H1 (cell line): ENCODE measurements around the gene TEX264. TPM values are rescaled to one million over a fixed set of nuclear protein-coding genes. Genes with fewer than 3 reads are reported as not detected.
"Not testable (repeated sequence)": the region's sequence is repeated elsewhere in the genome, so short reads cannot be mapped to it uniquely, and the experiment has no call there.

ENCODE experiments used
- CTCF ChIA-PET: fragments of 300-600 bp; sonication (Branson Sonifier 250); formaldehyde crosslinking; loops from one replicate; lab custom pipeline; 2021; ENCODE audit not compliant: partially characterized antibody; lab: Charles Lee
- POLR2A ChIA-PET: fragments of 300-600 bp; sonication (Branson Sonifier 250); formaldehyde crosslinking; loops from one replicate; lab custom pipeline; 2021; ENCODE audit warnings: inconsistent platforms; ENCODE audit not compliant: partially characterized antibody; lab: Charles Lee
- DNase-seq, 2 experiments: peaks; one replicate each; pipeline versions ENCODE4 v3.0.0 to v3.0.0-alpha.2; 2010 to 2022; ENCODE audit warnings: low spot score in 2 of 2, low read depth in 1 of 2, mixed read lengths in 1 of 2
- FAIRE-seq: peaks from 2 replicates; lab custom pipeline; 2011; peaks lifted over from hg19 to GRCh38; lab: Jason Lieb, UNC
- H2AFZ ChIP-seq: 2 replicates; pipeline ENCODE4 v1.8.1; 2012; ENCODE audit warnings: low read length, inconsistent platforms
- H2AK5ac ChIP-seq: 2 replicates; pipeline ENCODE4 v1.6.1; 2013; ENCODE audit warnings: low read depth, low read length
- H2BK120ac ChIP-seq: replicated peaks from 2 replicates; pipeline ENCODE3; 2013; ENCODE audit warnings: low read depth, low read length, inconsistent platforms
- H2BK12ac ChIP-seq: 2 replicates; pipeline ENCODE4 v1.6.1; 2013; ENCODE audit warnings: low read depth, low read length
- H2BK15ac ChIP-seq: 2 replicates; pipeline ENCODE4 v1.6.1; 2013; ENCODE audit warnings: low read length
- H2BK20ac ChIP-seq: 2 replicates; pipeline ENCODE4 v1.6.1; 2013; ENCODE audit warnings: low read length
- H2BK5ac ChIP-seq: 2 replicates; pipeline ENCODE4 v1.6.1; 2013; ENCODE audit warnings: low read depth, low read length
- H3K14ac ChIP-seq: 2 replicates; pipeline ENCODE4 v1.6.1; 2013; ENCODE audit warnings: inconsistent platforms; ENCODE audit not compliant: insufficient read length
- H3K18ac ChIP-seq: 2 replicates; pipeline ENCODE4 v1.6.1; 2013; ENCODE audit warnings: low read length; ENCODE audit errors: extremely low read depth
- H3K23ac ChIP-seq: 2 replicates; pipeline ENCODE4 v1.6.1; 2013; ENCODE audit warnings: inconsistent platforms; ENCODE audit not compliant: insufficient read length
- H3K23me2 ChIP-seq: 2 replicates; pipeline ENCODE4 v1.6.1; 2013; ENCODE audit warnings: low read depth, low read length
- H3K27ac ChIP-seq: 2 replicates; pipeline ENCODE4 v1.6.1; 2011; ENCODE audit warnings: low read depth, low read length, inconsistent platforms
- H3K27me3 ChIP-seq, 4 experiments: replicated peaks in 1 of 4; 1 replicate in 1 of 4; 2 replicates in 3 of 4; pipeline versions ENCODE4 v1.6.1 to v1.8.1; 2011 to 2013; ENCODE audit warnings: low read length in 3 of 4, mild to moderate bottlenecking in 3 of 4, inconsistent platforms in 2 of 4, mixed read lengths in 2 of 4, moderate library complexity in 1 of 4; ENCODE audit not compliant: control insufficient read depth in 3 of 4, insufficient read depth in 3 of 4; ENCODE audit errors: extremely low read depth in 1 of 4
- H3K36me3 ChIP-seq, 4 experiments: 2 replicates each; pipeline versions ENCODE4 v1.6.1 to v1.8.1; 2011 to 2013; ENCODE audit warnings: mild to moderate bottlenecking in 4 of 4, low read length in 3 of 4, moderate library complexity in 2 of 4, control low read depth in 1 of 4, inconsistent platforms in 1 of 4; ENCODE audit not compliant: insufficient read depth in 4 of 4, control insufficient read depth in 2 of 4
- H3K4ac ChIP-seq: replicated peaks from 2 replicates; pipeline ENCODE3; 2013; ENCODE audit warnings: low read length, low read depth, mixed read lengths, inconsistent platforms; ENCODE audit not compliant: insufficient read length
- H3K4me1 ChIP-seq, 4 experiments: replicated peaks in 1 of 4; 1 replicate in 1 of 4; 2 replicates in 3 of 4; pipeline versions ENCODE4 v1.6.1 to v1.8.1; 2011 to 2013; ENCODE audit warnings: low read length in 3 of 4, inconsistent platforms in 2 of 4, mixed read lengths in 1 of 4; ENCODE audit not compliant: insufficient read depth in 4 of 4, control insufficient read depth in 3 of 4
- H3K4me2 ChIP-seq, 2 experiments: 2 replicates each; pipeline versions ENCODE4 v1.6.1 to v1.8.1; 2011 to 2013; ENCODE audit warnings: low read depth in 2 of 2, low read length in 2 of 2, control low read depth in 1 of 2, inconsistent platforms in 1 of 2, mild to moderate bottlenecking in 1 of 2; ENCODE audit not compliant: insufficient read depth in 1 of 2
- H3K4me3 ChIP-seq, 4 experiments: fragments of 200-600, 300-600 bp in 1 of 4; sonication (generic), shearing (Covaris generic), sonication (Bioruptor Twin) in 1 of 4; 2 replicates each; pipeline versions ENCODE4 v1.5.1 to v1.8.1; 2011 to 2016; ENCODE audit warnings: low read length in 4 of 4, low read depth in 3 of 4, control low read depth in 2 of 4, inconsistent platforms in 2 of 4, mild to moderate bottlenecking in 2 of 4, mixed read lengths in 1 of 4, moderate library complexity in 1 of 4; ENCODE audit not compliant: insufficient read depth in 2 of 4; ENCODE audit errors: extremely low read depth in 1 of 4
- H3K56ac ChIP-seq: replicated peaks from 2 replicates; pipeline ENCODE3; 2013; ENCODE audit warnings: low read depth, mild to moderate bottlenecking, mixed read lengths, low read length, inconsistent platforms; ENCODE audit not compliant: insufficient read length
- H3K79me1 ChIP-seq: 2 replicates; pipeline ENCODE4 v1.6.1; 2013; ENCODE audit warnings: low read depth, low read length, control low read depth
- H3K79me2 ChIP-seq, 2 experiments: 2 replicates each; pipeline versions ENCODE4 v1.6.1 to v1.8.1; 2012 to 2013; ENCODE audit warnings: low read length in 2 of 2, mild to moderate bottlenecking in 2 of 2, inconsistent platforms in 1 of 2; ENCODE audit not compliant: insufficient read depth in 2 of 2, control insufficient read depth in 1 of 2
- H3K9ac ChIP-seq, 4 experiments: replicated peaks in 1 of 4; 1 replicate in 1 of 4; 2 replicates in 3 of 4; pipeline versions ENCODE4 v1.6.1 to v1.8.1; 2011 to 2013; ENCODE audit warnings: low read depth in 3 of 4, low read length in 3 of 4, control low read depth in 2 of 4, mild to moderate bottlenecking in 2 of 4, moderate library complexity in 2 of 4, inconsistent platforms in 1 of 4; ENCODE audit errors: extremely low read depth in 1 of 4
- H3K9me3 ChIP-seq, 2 experiments: 2 replicates each; pipeline versions ENCODE4 v1.6.1 to v1.8.1; 2012 to 2013; ENCODE audit warnings: mild to moderate bottlenecking in 2 of 2, moderate library complexity in 2 of 2, control low read depth in 1 of 2, inconsistent platforms in 1 of 2, low read depth in 1 of 2, low read length in 1 of 2, mixed read lengths in 1 of 2; ENCODE audit not compliant: insufficient read depth in 2 of 2
- H4K20me1 ChIP-seq, 2 experiments: replicated peaks in 1 of 2; 2 replicates each; pipeline versions ENCODE3 to v1.8.1; 2011 to 2013; ENCODE audit warnings: inconsistent platforms in 2 of 2, low read length in 2 of 2, mild to moderate bottlenecking in 1 of 2; ENCODE audit not compliant: insufficient read depth in 2 of 2, control insufficient read depth in 1 of 2
- H4K5ac ChIP-seq: 2 replicates; pipeline ENCODE4 v1.6.1; 2013; ENCODE audit warnings: low read length, low read depth, mixed read lengths, inconsistent platforms; ENCODE audit not compliant: insufficient read length
- H4K8ac ChIP-seq: 2 replicates; pipeline ENCODE4 v1.8.0; 2013; ENCODE audit warnings: mild to moderate bottlenecking, moderate library complexity, low read length, inconsistent platforms; ENCODE audit not compliant: insufficient read depth; ENCODE audit errors: extremely low read depth
- H4K91ac ChIP-seq: replicated peaks from 2 replicates; pipeline ENCODE3; 2013; ENCODE audit warnings: low read length, mixed read lengths, inconsistent platforms; ENCODE audit not compliant: insufficient read length
- FOSL1 ChIP-seq: IDR thresholded peaks from 2 replicates; pipeline ENCODE4 v1.6.1; 2011; ENCODE audit warnings: mild to moderate bottlenecking, low read depth, low read length, moderate library complexity; ENCODE audit not compliant: insufficient read depth
- WGBS, 2 experiments: shearing (Covaris generic) in 1 of 2; methylation state at CpG; one replicate each; pipeline versions ENCODE4 v1.1.6 to v1.1.7; 2013 to 2015; ENCODE audit warnings: low lambda C conversion rate in 2 of 2, mixed read lengths in 2 of 2, inconsistent platforms in 1 of 2, low coverage in 1 of 2, missing lambda C conversion rate in 1 of 2; ENCODE audit not compliant: insufficient replicate concordance in 2 of 2, insufficient coverage in 1 of 2, insufficient read length in 1 of 2; ENCODE audit errors: extremely low coverage in 1 of 2, missing lambda C conversion rate in 1 of 2; 5-methylcytosine and 5-hydroxymethylcytosine counted together
- polyA plus RNA-seq, 7 experiments: library from polyadenylated mRNA; depleted of rRNA in 3 of 7; stranded (reverse) in 5 of 7; unstranded in 2 of 7; fragments of >200 nt in 5 of 7; fragments of 200-250 nt in 2 of 7; gene quantifications; 1 replicate in 5 of 7; 2 replicates in 1 of 7; 4 replicates in 1 of 7; pipeline versions ENCODE4 v1.2.1 to v1.2.3, GENCODE V29; 2011 to 2013; ENCODE audit warnings: missing spikeins in 2 of 7, mixed read lengths in 2 of 7
- total RNA-seq: library from RNA; stranded (reverse); fragmentation: NEBNext Ultra II Directional; extraction: Animal tissue kit (Norgen Biotek cat#: 25700); gene quantifications from 2 replicates; pipeline ENCODE4 v1.2.1, GENCODE V29; 2021

TEX264 gene
- total and polyA plus RNA-seq, 2 of the 8 experiments (the other 6 are each of a cell fraction or from before 2014, with no cell fraction given) = 11.2 to 35.6 TPM

GRCh38 chr3:51742978-51743377 is 71.9 kb downstream of the TEX264 start:
- DNase-seq, H3K4me1 ChIP-seq, H2BK15ac ChIP-seq, H4K91ac ChIP-seq, H3K56ac ChIP-seq, H3K27ac ChIP-seq, H2BK20ac ChIP-seq, H3K23me2 ChIP-seq, H3K9ac ChIP-seq, H4K5ac ChIP-seq, H3K18ac ChIP-seq, H3K14ac ChIP-seq, H2AK5ac ChIP-seq, H4K20me1 ChIP-seq, H3K4ac ChIP-seq, H3K9me3 ChIP-seq, H3K36me3 ChIP-seq, H2BK120ac ChIP-seq, H3K23ac ChIP-seq, H2BK12ac ChIP-seq, FAIRE-seq, H2BK5ac ChIP-seq, H4K8ac ChIP-seq, H3K79me1 ChIP-seq, H3K79me2 ChIP-seq, H3K27me3 ChIP-seq: not testable (repeated sequence)
- 81% methylated on average over 4 of the region's 4 CpGs; no CpG with 5 or more reads in 1 of the 2 experiments for whole genome bisulfite sequencing, 2 experiments
- Histone ChIP-seq H3K4me3 (peak overlapping the region in 2 of 4 experiments; percentile 12 to 45; a peak in 2 of 8 replicates), H3K4me2 (peak overlapping the region in 1 of 2 experiments; percentile 35; a peak in 1 of 4 replicates), H2AFZ (peak overlapping the region; percentile 76)
- TF ChIP-seq FOSL1 = peak; percentile 82
- ChIA-PET CTCF (interaction anchor here (1.5 to 2.0 kb wide), 2 partner anchors 49 to 77 kb away, joined by 4 to 5 read pairs; no protein-coding TSS in a partner anchor), POLR2A (interaction anchor here (0.9 kb wide), 1 partner anchor 10 kb away, joined by 3 read pairs; no protein-coding TSS in a partner anchor)
